DOHH2 (cell line): ENCODE measurements around the gene ANKRD33B.

Experiments
- CTCF ChIP-seq: fragments of 200-600 bp; sonication (generic); IDR thresholded peaks from one replicate; pipeline ENCODE4 v1.5.1; 2014; ENCODE audit warnings: antibody characterized with exemption, mild to moderate bottlenecking, low read depth, low read length; ENCODE audit not compliant: poor library complexity, severe bottlenecking
- EZH2phosphoT487 ChIP-seq: fragments of 200-600 bp; sonication (generic); IDR thresholded peaks from 2 replicates; pipeline ENCODE4 v1.6.1; 2017; ENCODE audit warnings: borderline replicate concordance, mild to moderate bottlenecking, antibody characterized with exemption, low read length, moderate library complexity, mixed read lengths

- no peak for TF ChIP-seq CTCF
- TF ChIP-seq EZH2phosphoT487: no peak
Measured at GRCh38 chr5:10567781-10568321, 4.0 kb downstream of the ANKRD33B start.
